Stimulated activated CD4-positive, alpha-beta T cell treated with anti-CD3 and anti-CD28 coated beads, Interleukin-1b, Interleukin-23, amount 100 ng/mL, for 48 hours (primary cell): ENCODE measurements around the gene DKK3.

ENCODE experiments used
- DNase-seq: peaks from one replicate; pipeline ENCODE4 v3.0.0-alpha.2; 2020

The DKK3 gene

DNA sequence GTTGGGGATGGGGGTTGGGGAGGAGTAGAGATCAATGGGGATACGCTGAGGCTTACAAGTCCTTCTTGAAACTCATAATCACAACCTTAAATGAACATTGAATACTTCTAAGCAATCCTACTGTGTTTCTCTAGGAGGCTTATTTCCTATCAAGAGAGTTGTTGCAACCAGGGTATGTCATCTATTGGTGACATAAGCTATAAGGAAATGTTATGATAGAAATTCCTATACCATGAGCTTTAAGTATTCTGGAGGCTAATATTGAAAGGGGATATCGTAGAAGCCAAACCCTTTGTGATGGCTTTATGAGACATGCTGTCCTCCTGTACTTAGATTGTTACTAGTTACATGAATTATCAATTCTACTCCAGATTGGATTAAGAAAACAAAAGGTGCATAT, 72.9 kb downstream of the DKK3 start:
- DNase-seq = no peak

DNA sequence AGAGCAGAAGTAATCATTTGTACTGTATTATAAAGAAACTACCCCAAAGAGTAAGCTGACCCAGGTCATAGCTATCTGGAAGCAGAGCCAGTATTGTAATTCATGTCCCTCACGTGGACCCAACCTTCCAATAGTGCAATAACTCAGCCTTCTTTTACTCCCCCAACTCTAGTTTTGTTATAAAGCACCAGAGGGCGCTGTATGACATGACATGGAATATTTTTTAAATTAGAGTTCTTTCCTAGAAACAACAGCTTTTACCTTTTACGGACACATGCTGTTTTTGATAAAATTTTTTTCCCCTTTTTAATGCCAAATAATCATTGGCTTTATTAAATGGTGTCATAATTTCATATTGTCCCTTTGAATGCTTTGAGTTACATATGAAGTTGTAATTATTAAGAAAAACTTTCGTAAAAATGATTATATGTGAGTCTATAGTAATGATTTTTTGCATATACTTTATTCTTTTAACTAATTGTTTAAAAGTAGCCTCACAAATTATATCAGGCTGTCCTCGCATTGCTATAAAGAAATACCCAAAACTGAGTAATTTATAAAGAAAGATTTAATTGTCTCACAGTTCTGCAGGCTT, 76.9 kb downstream of the DKK3 start:
- no peak for DNase-seq

DNA sequence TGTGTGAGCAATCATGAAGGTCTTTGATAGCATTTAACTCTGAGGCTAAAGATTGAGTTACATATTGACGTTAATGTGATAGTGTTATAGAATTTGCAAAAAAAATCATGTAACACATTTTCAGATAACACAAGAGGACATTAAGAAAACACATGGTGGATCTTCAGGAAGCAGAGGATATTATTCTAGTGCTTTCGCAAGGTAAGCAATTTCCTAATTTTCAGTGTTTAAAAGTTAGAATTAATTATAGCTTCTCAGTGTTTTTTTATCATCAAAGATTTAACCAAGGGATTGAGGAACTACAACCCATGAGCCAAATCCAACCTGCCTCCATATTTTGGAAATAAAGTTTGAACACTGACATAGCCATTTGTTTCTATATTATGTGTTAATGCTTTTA, 78.5 kb downstream of the DKK3 start:
- DNase-seq = no peak

DNA sequence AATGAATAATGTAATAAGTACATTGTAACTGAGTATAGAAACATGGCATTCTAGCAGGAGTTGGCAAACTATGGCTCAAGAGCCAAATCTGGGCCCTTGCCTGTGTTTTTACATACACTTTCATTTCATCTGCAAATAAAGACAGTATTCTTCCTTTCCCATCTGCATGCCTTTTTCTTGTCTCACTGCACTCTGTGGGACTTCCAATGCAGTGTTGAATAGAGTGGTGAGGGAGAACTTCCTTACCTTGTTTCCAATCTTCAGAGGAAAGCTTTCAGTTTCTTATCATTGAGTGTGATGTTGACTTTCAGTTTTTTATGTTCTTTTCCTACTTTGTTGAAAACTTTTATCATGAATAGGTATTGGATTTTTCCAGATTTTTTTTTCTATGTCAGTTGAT, 84.6 kb downstream of the DKK3 start:
- no peak for DNase-seq

DNA sequence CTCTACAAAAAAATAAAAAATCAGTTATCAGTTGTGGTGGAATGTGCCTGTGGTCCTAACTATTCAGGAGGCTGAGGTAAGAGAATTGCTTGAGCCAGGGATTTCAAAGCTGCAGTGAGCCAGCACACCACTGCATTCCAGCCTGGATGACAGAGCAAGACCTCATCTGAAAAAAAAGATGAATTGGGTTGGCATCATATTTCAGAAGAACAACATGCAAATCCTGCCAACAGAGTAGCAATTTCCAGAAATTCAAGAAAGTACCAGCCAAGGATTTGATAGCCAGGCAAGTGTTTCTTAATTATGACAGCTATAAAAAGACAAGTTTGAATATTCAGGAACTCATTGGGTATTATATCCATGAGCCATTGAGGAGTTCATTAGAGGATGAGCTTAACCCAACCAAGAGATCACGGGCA, 91.4 kb downstream of the DKK3 start:
- no peak for DNase-seq

DNA sequence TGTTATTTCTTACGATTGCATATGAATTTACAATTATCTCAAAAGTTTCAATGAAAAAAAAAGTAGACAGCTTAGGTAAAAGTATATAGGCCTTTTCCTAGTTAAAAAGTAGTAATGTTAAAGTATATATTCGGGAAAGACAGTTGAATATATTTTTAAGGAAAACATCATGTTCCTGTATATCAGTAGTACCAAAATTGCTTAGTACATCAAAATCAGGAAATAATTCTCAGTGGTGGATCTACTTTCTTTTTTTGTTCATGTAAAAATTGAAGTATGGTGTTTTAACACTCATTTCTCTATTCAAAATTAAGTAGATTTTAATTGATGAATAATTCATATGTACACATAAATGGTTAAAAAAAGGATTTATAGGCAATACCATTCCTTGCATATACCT, 92.8 kb downstream of the DKK3 start:
- no peak for DNase-seq

DNA sequence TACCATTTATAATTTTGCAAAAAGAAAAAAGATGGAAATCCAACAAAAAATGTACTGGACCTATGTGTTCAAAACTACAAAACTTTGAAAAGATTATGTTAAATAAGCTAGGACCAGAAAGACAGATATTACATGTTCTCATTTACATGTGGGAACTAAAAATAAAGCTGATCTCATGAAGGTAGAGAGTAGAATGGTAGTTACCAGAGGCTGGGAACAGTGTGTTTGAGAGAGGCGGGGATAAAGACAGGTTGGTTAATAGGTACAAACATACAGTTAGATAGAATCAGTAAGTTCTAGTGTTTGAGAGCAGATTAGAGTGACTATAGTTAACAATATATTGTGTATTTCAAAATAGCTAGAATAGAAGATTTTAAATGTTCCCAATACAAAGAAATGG, 95.0 kb downstream of the DKK3 start:
- no peak for DNase-seq
